RWPE2 (cell line): Measurements from ENCODE around the gene NSG2.

Experiments used
- ATAC-seq: fragments of 200-7000 bp; cut with Tn5 transposase; 3 replicates; pipeline ENCODE4 v1.9.1; 2021; ENCODE audit warnings: low read depth
- DNase-seq: peaks from one replicate; pipeline ENCODE4 v3.0.0-alpha.2; 2020; ENCODE audit warnings: low spot score
- H3K27ac ChIP-seq: fragments of 450-650 bp; 2 replicates; pipeline ENCODE4 v1.5.1; 2017; ENCODE audit warnings: mild to moderate bottlenecking; ENCODE audit not compliant: poor library complexity, severe bottlenecking
- H3K27me3 ChIP-seq: fragments of 250-450 bp; sonication (Bioruptor Pico); 2 replicates; pipeline ENCODE4 v1.5.1; 2021; ENCODE audit warnings: mild to moderate bottlenecking, moderate library complexity; ENCODE audit not compliant: insufficient read depth, poor library complexity, severe bottlenecking
- H3K36me3 ChIP-seq: fragments of 250-450 bp; sonication (Bioruptor Pico); 2 replicates; pipeline ENCODE4 v1.5.1; 2020; ENCODE audit warnings: low read depth, mild to moderate bottlenecking, moderate library complexity
- H3K4me1 ChIP-seq: fragments of 250-450 bp; sonication (Bioruptor Pico); 2 replicates; pipeline ENCODE4 v1.5.1; 2021; ENCODE audit warnings: mild to moderate bottlenecking, moderate library complexity; ENCODE audit not compliant: insufficient read depth, poor library complexity, severe bottlenecking
- H3K4me3 ChIP-seq: fragments of 250-450 bp; sonication (Bioruptor Pico); 2 replicates; pipeline ENCODE4 v1.5.1; 2021; ENCODE audit warnings: mild to moderate bottlenecking, moderate library complexity; ENCODE audit not compliant: severe bottlenecking
- H3K9me3 ChIP-seq: fragments of 250-450 bp; sonication (Bioruptor Pico); 2 replicates; pipeline ENCODE4 v1.5.1; 2021; ENCODE audit warnings: mild to moderate bottlenecking, moderate library complexity; ENCODE audit not compliant: severe bottlenecking
- CTCF ChIP-seq: fragments of 450-650 bp; IDR thresholded peaks from one replicate; pipeline ENCODE4 v1.5.1; 2017; ENCODE audit warnings: mild to moderate bottlenecking, moderate library complexity; ENCODE audit not compliant: poor library complexity, severe bottlenecking

NSG2 gene

GRCh38 chr5:174022384-174023095 lies 23.0 kb upstream of the NSG2 start:
- H3K27me3 ChIP-seq = peaks cover 38% of the 10 kb centered on the region
- H3K4me3 ChIP-seq = no peak overlapping the region
- no peaks in the 10 kb centered on the region for H3K4me1 ChIP-seq
- no peaks in the 10 kb centered on the region for H3K9me3 ChIP-seq
- TF ChIP-seq CTCF = no peak
- ATAC-seq (no peak), DNase-seq (no peak)
- no peaks in the 10 kb centered on the region for H3K36me3 ChIP-seq
- H3K27ac ChIP-seq = no peak overlapping the region

GRCh38 chr5:174030286-174030685 lies 15.2 kb upstream of the NSG2 start:
- H3K4me1 ChIP-seq = no peaks in the 10 kb centered on the region
- DNase-seq (no peak), ATAC-seq (no peak)
- no peak overlapping the region for H3K4me3 ChIP-seq
- H3K9me3 ChIP-seq = peaks cover 3% of the 10 kb centered on the region
- no peak for TF ChIP-seq CTCF
- peaks cover 31% of the 10 kb centered on the region for H3K27me3 ChIP-seq
- H3K27ac ChIP-seq = no peak overlapping the region
- H3K36me3 ChIP-seq = no peaks in the 10 kb centered on the region

GRCh38 chr5:174044466-174045254 lies 846 bp upstream of the NSG2 start:
- H3K4me1 ChIP-seq = no peaks in the 10 kb centered on the region
- no peaks in the 10 kb centered on the region for H3K36me3 ChIP-seq
- H3K9me3 ChIP-seq = no peaks in the 10 kb centered on the region
- H3K27ac ChIP-seq = no peak overlapping the region
- H3K27me3 ChIP-seq = no peaks in the 10 kb centered on the region
- DNase-seq (no peak), ATAC-seq (no peak)
- H3K4me3 ChIP-seq = no peak overlapping the region
- no peak for TF ChIP-seq CTCF

GRCh38 chr5:174046558-174046957 lies 1.1 kb downstream of the NSG2 start:
- Histone ChIP-seq H3K9me3 (no peaks in the 10 kb centered on the region), H3K4me3 (no peak overlapping the region), H3K4me1 (no peaks in the 10 kb centered on the region), H3K36me3 (no peaks in the 10 kb centered on the region), H3K27ac (no peak overlapping the region), H3K27me3 (no peaks in the 10 kb centered on the region)
- DNase-seq (no peak), ATAC-seq (no peak)
- TF ChIP-seq CTCF = no peak
